Cardiac muscle cell (in vitro differentiated cells and primary cell): ENCODE data around the gene TWF1. TPM values are rescaled to one million over a fixed set of nuclear protein-coding genes. Genes with fewer than 3 reads are reported as not detected.

Experiments used
- DNase-seq, 2 donors: peaks; one replicate each; pipeline versions ENCODE4 v3.0.0 to v3.0.0-alpha.2; 2010 to 2017; ENCODE audit warnings: low read depth in 1 of 2, low spot score in 1 of 2
- H3K27ac ChIP-seq: fragments of 200-600 bp; sonication (generic); 2 replicates; pipeline ENCODE4 v1.5.1; 2016
- H3K27me3 ChIP-seq: fragments of 200-600 bp; sonication (generic); 2 replicates; pipeline ENCODE4 v1.6.0; 2016; ENCODE audit warnings: control low read depth
- H3K36me3 ChIP-seq: fragments of 200-600 bp; sonication (generic); 2 replicates; pipeline ENCODE4 v1.5.1; 2016; ENCODE audit warnings: control low read depth
- H3K4me1 ChIP-seq: fragments of 200-600 bp; sonication (generic); 2 replicates; pipeline ENCODE4 v1.8.1; 2017; ENCODE audit warnings: low read depth, mild to moderate bottlenecking, mixed run types
- H3K4me3 ChIP-seq: fragments of 200-600 bp; sonication (generic); 2 replicates; pipeline ENCODE4 v1.5.1; 2016; ENCODE audit warnings: mild to moderate bottlenecking
- H3K9me3 ChIP-seq: fragments of 200-600 bp; sonication (generic); 2 replicates; pipeline ENCODE4 v1.5.1; 2017; ENCODE audit warnings: low read depth, mild to moderate bottlenecking, control low read depth
- CTCF ChIP-seq: IDR thresholded peaks from 2 replicates; pipeline ENCODE4 v1.5.1; 2012; ENCODE audit warnings: low read depth, mild to moderate bottlenecking, low read length
- polyA plus RNA-seq: library from polyadenylated mRNA; unstranded; fragments of >200 nt; fragmentation: Nextera tagmentation; extraction: Ambion mirVana; gene quantifications from 2 replicates; pipeline ENCODE4 v1.2.1, GENCODE V29; 2016
- total RNA-seq: library from RNA; depleted of rRNA; stranded (reverse); fragments of >200 nt; gene quantifications from 2 replicates; pipeline ENCODE4 v1.2.3, GENCODE V29; 2016

TWF1 gene
- total and polyA plus RNA-seq, 2 experiments from 2014 or later, result 28.7 to 31.6 TPM

GRCh38 chr12:43815416-43815815 lies 9.3 kb upstream of the TWF1 start:
- Histone ChIP-seq H3K36me3 (no peaks in the 10 kb centered on the region), H3K4me1 (no peaks in the 10 kb centered on the region), H3K4me3 (no peak overlapping the region), H3K9me3 (no peaks in the 10 kb centered on the region), H3K27me3 (peaks cover 9% of the 10 kb centered on the region), H3K27ac (no peak overlapping the region)
- TF ChIP-seq CTCF, result no peak
- DNase-seq, result no peak

GRCh38 chr12:43812926-43813325 lies 6.8 kb upstream of the TWF1 start:
- no peak overlapping the region for H3K27ac ChIP-seq
- no peaks in the 10 kb centered on the region for H3K36me3 ChIP-seq
- H3K4me1 ChIP-seq, result no peaks in the 10 kb centered on the region
- no peak overlapping the region for H3K4me3 ChIP-seq
- no peak for TF ChIP-seq CTCF
- no peaks in the 10 kb centered on the region for H3K9me3 ChIP-seq
- DNase-seq, result no peak
- peaks cover 11% of the 10 kb centered on the region for H3K27me3 ChIP-seq

- Histone ChIP-seq H3K4me3 (no peak overlapping the region), H3K9me3 (no peaks in the 10 kb centered on the region), H3K36me3 (no peaks in the 10 kb centered on the region), H3K4me1 (no peaks in the 10 kb centered on the region), H3K27ac (no peak overlapping the region), H3K27me3 (peaks cover 11% of the 10 kb centered on the region)
- no peak for DNase-seq
- TF ChIP-seq CTCF, result no peak
These were observed 5.9 kb upstream of the TWF1 start for GRCh38 chr12:43812057-43812456.

- H3K4me3 ChIP-seq, result peak overlapping the region; percentile 90
- peaks cover 9% of the 10 kb centered on the region for H3K4me1 ChIP-seq
- TF ChIP-seq CTCF, result no peak
- peaks cover 6% of the 10 kb centered on the region for H3K36me3 ChIP-seq
- no peaks in the 10 kb centered on the region for H3K9me3 ChIP-seq
- peaks cover 11% of the 10 kb centered on the region for H3K27me3 ChIP-seq
- no peak for DNase-seq
- no peak overlapping the region for H3K27ac ChIP-seq
These were observed 1.3 kb upstream of the TWF1 start for GRCh38 chr12:43807386-43807785.

GRCh38 chr12:43806737-43807072 lies 588 bp upstream of the TWF1 start:
- peak overlapping the region; percentile 97 for H3K27ac ChIP-seq
- peaks cover 9% of the 10 kb centered on the region for H3K4me1 ChIP-seq
- H3K4me3 ChIP-seq, result peak overlapping the region; percentile 90
- DNase-seq, result no peak
- no peaks in the 10 kb centered on the region for H3K9me3 ChIP-seq
- no peak for TF ChIP-seq CTCF
- peaks cover 11% of the 10 kb centered on the region for H3K27me3 ChIP-seq
- H3K36me3 ChIP-seq, result peaks cover 10% of the 10 kb centered on the region
